Measurements from ENCODE around the gene CCDC117. TPM values are rescaled to one million over a fixed set of nuclear protein-coding genes. Genes with fewer than 3 reads are reported as not detected.
A peak's percentile ranks its signal among the peaks of the same experiment; 100 is the strongest.

The CCDC117 gene
- total RNA-seq, 1 experiment from 2014 or later, result 40.0 TPM

DNA sequence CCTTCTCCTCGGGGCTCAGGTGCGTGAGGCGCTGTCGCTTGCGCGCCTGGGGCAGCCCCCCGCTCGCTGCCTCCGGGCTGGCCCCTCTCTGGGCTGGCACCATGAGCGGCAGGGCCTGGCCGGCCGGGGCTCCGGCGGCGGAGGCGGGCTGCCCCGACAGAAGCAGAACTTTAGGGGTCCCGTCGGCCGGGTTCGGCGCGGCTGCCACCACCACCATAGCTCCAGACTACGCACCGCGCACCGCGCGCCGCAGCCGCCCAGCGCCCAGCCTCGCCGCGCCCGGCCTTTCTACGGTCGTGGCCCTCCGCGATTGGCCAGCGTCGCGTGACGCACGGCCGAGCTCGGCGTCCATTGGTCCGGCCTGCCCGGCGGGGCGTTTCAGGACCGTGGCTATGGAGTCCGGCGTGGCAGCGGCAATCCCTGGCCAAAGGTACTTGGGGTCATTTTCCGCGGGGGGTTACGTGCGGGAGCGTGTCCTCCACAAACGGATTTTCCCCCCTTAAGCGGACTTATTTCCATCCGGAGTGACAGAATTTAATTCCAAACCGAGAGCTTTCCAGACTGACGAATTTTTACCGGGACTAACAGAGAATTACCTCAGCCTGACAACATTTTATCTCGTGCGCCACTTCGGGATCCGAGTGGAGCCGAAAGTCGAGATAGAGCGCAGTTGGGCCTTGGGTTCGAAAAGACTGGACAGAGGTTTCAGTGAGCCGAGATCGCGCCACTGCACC, 28.0 kb downstream of the CCDC117 start, which contains the start of gene XBP1:
Gene XBP1, minus strand, starts transcription at position 262 of the 734 bp plus-strand sequence.
- H4K5ac ChIP-seq (ENCODE audit: insufficient read length, low read depth, low read length), result peak within 1 kb of the TSS; percentile 88
- H3T11ph ChIP-seq (ENCODE audit: low read length), result no peak within 1 kb of the TSS
- no peak for TF ChIP-seq CTCF (conservative IDR thresholded peaks at IDR 0.05)
- H4K8ac ChIP-seq (replicated peaks; ENCODE audit: insufficient read length, low read depth, low read length), result peak within 1 kb of the TSS; percentile 13
- H3K79me1 ChIP-seq (ENCODE audit: insufficient read depth, low read depth, low read length, poor library complexity, severe bottlenecking), result no peaks in the 10 kb centered on the region
- Mint-ChIP-seq H3K27ac (peak within 1 kb of the TSS; percentile 99 to 100 (median 100)), H3K4me3 (peak within 1 kb of the TSS; percentile 87 to 94), H3K9me3 (no peaks in the 10 kb centered on the region; a peak in 1 of 5 replicates), H3K27me3 (ENCODE audit: low read depth) (no peaks in the 10 kb centered on the region), H3K4me1 (peaks cover 17 to 28% of the 10 kb centered on the region in 2 experiments), H3K36me3 (ENCODE audit: insufficient read depth in 1 of 3, low read depth in 3 of 3) (peaks cover 30 to 40% (median 39%) of the 10 kb centered on the region in 3 experiments)
- peak within 1 kb of the TSS; percentile 9 for H3K23ac ChIP-seq (ENCODE audit: insufficient read length, low read depth, low read length)
- peak within 1 kb of the TSS; percentile 17 for H2BK12ac ChIP-seq (ENCODE audit: insufficient read length, low read depth, low read length)
- H3K4me2 ChIP-seq (ENCODE audit: insufficient read depth, insufficient read length, low read length), result peak within 1 kb of the TSS; percentile 97
- peak within 1 kb of the TSS; percentile 99 for H3K9ac ChIP-seq (ENCODE audit: extremely low read depth, insufficient read length, low read length)
- H3K9me3 ChIP-seq (ENCODE audit: control insufficient read depth, low read depth, low read length), result no peaks in the 10 kb centered on the region
- H3K27me3 ChIP-seq (ENCODE audit: insufficient read depth, low read length), result no peaks in the 10 kb centered on the region
- peak within 1 kb of the TSS; percentile 55 for H2BK5ac ChIP-seq (ENCODE audit: insufficient read length, low read length)
- peak within 1 kb of the TSS; percentile 65 for H3K56ac ChIP-seq (ENCODE audit: insufficient read length, low read depth, low read length)
- no peak within 1 kb of the TSS for H2AFZ ChIP-seq (ENCODE audit: low read length)
- no peak within 1 kb of the TSS for H2AK5ac ChIP-seq (ENCODE audit: insufficient read length, low read length)
- H3K4me1 ChIP-seq (ENCODE audit: insufficient read depth, low read length), result no peaks in the 10 kb centered on the region; the same call in 1 of the 2 replicates
- H2BK15ac ChIP-seq (ENCODE audit: low read depth, low read length), result no peak within 1 kb of the TSS
- WGBS (ENCODE audit: extremely low coverage, insufficient read length, low lambda C conversion rate), result no CpG with 5 or more reads among the region's 78 CpGs
- no peak within 1 kb of the TSS for H2BK20ac ChIP-seq (ENCODE audit: low read depth, low read length, poor library complexity, severe bottlenecking)
- peak; percentile 91 for DNase-seq
- H3K23me2 ChIP-seq (ENCODE audit: insufficient read length, low read depth, low read length, poor library complexity, severe bottlenecking), result peaks cover 15% of the 10 kb centered on the region
- no peaks in the 10 kb centered on the region for H4K20me1 ChIP-seq (ENCODE audit: control insufficient read depth, insufficient read depth, insufficient read length)
- H2BK120ac ChIP-seq (ENCODE audit: low read depth, low read length, poor library complexity, severe bottlenecking), result peak within 1 kb of the TSS; percentile 52
- peak within 1 kb of the TSS; percentile 94 for H3K18ac ChIP-seq (ENCODE audit: insufficient read length, low read depth, low read length)
- peak within 1 kb of the TSS; percentile 98 for H3K14ac ChIP-seq (ENCODE audit: insufficient read depth, low read length)
- peak within 1 kb of the TSS; percentile 76; the same call in 1 of the 2 replicates for H3K4ac ChIP-seq (ENCODE audit: low read depth, low read length)
- peaks cover 7% of the 10 kb centered on the region; the same call in 1 of the 2 replicates for H3K79me2 ChIP-seq (ENCODE audit: insufficient read depth, low read length)
- peak within 1 kb of the TSS; percentile 58 for H3K27ac ChIP-seq (ENCODE audit: insufficient read length, low read depth, low read length)
- H4K91ac ChIP-seq (ENCODE audit: insufficient read length, low read depth, low read length), result peak within 1 kb of the TSS; percentile 44

Data from H9 (cell line).